Fibroblast of pulmonary artery (primary cell): ENCODE data around the gene METRNL.
"Not testable (repeated sequence)": the region's sequence is repeated elsewhere in the genome, so short reads cannot be mapped to it uniquely, and the experiment has no call there.

Source experiments
- DNase-seq: peaks from one replicate; pipeline ENCODE4 v3.0.0-alpha.2; 2010; ENCODE audit warnings: low read depth
- H3K4me3 ChIP-seq: replicated peaks from 2 replicates; pipeline ENCODE4 v1.5.1; 2011; ENCODE audit warnings: low read depth, mild to moderate bottlenecking, control low read depth, low read length, moderate library complexity
- TF ChIP-seq, protein P1 (sequence below): IDR thresholded peaks from 2 replicates; pipeline ENCODE4 v1.5.1; 2011; ENCODE audit warnings: mild to moderate bottlenecking, control low read depth, low read length, inconsistent platforms; ENCODE audit errors: missing control alignments

METRNL gene

GRCh38 chr17:83119987-83120864 is 40.8 kb downstream of the METRNL start:
- TF ChIP-seq, protein P1, sequence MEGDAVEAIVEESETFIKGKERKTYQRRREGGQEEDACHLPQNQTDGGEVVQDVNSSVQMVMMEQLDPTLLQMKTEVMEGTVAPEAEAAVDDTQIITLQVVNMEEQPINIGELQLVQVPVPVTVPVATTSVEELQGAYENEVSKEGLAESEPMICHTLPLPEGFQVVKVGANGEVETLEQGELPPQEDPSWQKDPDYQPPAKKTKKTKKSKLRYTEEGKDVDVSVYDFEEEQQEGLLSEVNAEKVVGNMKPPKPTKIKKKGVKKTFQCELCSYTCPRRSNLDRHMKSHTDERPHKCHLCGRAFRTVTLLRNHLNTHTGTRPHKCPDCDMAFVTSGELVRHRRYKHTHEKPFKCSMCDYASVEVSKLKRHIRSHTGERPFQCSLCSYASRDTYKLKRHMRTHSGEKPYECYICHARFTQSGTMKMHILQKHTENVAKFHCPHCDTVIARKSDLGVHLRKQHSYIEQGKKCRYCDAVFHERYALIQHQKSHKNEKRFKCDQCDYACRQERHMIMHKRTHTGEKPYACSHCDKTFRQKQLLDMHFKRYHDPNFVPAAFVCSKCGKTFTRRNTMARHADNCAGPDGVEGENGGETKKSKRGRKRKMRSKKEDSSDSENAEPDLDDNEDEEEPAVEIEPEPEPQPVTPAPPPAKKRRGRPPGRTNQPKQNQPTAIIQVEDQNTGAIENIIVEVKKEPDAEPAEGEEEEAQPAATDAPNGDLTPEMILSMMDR = no peak
- no peak for DNase-seq
- H3K4me3 ChIP-seq = no peak overlapping the region

GRCh38 chr17:83121473-83121872 is 42.1 kb downstream of the METRNL start:
- DNase-seq, H3K4me3 ChIP-seq: not testable (repeated sequence)

DNA sequence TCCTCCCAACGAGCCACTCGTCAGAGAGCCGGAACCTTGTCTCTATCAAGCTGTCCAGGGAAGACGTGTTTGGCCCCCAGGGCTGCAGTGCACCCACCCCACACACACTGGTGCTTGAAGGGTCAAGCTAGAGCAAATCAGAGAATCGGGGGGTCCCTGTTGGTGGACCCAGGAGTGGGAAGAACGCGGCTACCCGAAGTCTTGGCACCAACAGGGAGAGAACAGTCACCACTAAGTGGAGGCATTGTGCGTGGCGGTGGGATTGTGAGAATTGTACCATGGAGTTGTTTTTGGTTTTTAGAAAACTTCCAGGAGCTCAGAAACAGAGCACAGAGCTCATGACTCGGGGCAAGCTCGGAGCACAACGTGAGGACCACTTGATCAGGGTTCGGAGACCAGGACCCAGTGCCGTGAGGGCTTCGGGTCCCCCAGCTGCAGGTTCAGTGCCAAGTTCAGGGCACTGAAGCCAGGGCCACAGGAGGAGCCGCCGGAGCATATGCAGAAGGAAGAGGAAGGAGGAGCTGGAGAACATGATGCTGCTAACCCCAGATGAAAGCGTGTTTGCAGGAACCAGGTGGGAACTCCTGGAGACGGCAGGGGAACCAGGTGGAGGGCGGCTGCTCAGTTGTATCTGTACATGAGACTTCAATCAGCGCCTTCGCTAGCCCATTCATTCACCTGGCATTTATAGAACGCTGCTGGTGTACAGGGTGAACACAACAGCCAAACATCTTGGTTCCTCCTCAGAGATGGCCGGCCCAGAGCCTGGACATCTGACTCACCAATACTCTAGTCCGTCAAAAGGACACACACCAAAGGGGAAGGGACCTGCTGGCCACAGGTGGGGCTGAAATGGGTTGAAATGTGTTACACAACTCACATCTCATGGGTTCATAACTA is 42.8 kb downstream of the METRNL start:
- TF ChIP-seq, protein P1 = no peak
- no peak overlapping the region for H3K4me3 ChIP-seq
- no peak for DNase-seq

DNA sequence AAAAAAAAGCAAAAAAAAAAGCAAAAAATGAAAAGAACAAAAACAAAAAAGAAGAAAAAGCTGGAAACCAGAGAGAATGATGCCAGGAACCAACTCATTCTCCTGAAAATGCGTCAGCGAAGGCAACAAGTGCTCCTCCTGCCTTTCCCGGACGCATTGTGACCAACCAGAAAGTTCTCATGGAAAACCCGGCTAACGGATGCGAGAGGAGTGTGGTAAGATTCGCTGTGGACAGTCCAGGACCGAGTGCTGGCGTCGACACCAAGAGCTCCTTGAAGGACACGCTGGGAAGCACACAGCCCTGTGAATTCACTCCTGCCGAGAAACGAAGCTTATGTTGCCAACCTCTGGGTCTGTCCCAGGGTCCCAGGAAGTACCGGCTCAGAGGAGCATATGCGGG is 43.4 kb downstream of the METRNL start:
- no peak for DNase-seq
- H3K4me3 ChIP-seq = no peak overlapping the region
- TF ChIP-seq, protein P1 = no peak

- TF ChIP-seq, protein P1 = no peak
- no peak overlapping the region for H3K4me3 ChIP-seq
- no peak for DNase-seq
These were observed 44.7 kb downstream of the METRNL start for GRCh38 chr17:83123896-83124801.

DNA sequence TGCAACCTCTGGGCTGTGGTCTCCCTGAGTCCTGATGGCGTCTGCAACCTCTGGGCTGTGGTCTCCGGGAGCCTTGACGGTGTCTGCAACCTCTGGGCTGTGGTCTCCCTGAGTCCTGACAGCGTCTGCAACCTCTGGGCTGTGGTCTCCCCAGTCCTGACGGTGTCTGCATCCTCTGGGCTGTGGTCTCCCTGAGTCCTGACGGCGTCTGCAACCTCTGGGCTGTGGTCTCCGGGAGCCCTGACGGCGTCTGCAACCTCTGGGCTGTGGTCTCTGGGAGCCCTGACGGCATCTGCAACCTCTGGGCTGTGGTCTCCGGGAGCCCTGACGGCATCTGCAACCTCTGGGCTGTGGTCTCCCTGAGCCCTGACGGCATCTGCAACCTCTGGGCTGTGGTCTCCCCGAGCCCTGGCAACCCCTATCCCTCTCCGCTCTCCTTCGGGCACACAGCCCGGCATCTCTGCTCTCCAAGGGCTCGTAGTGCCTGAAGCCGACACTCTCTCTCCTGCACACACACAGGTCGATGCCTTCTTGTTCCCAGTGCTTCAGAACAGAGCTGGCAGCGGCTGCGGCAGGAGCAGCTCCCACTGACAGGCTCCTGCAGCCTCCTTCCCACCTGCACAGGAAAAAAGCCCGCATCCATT is 45.6 kb downstream of the METRNL start:
- no peak for DNase-seq
- H3K4me3 ChIP-seq = no peak overlapping the region
- TF ChIP-seq, protein P1 = no peak
